IMR-90 (cell line): Measurements from ENCODE around the gene NEK8. TPM values are rescaled to one million over a fixed set of nuclear protein-coding genes. Genes with fewer than 3 reads are reported as not detected.

Source experiments
- ATAC-seq: fragments of 200-7000 bp; cut with Tn5 transposase; 2 replicates; pipeline ENCODE4 v1.9.1; 2020; ENCODE audit warnings: low read depth, mild to moderate bottlenecking, moderate library complexity
- BruUV-seq: library from RNA; stranded (reverse); fragments of 400-500 nt; replicated peaks from 2 replicates; lab custom pipeline; 2021; lab: Mats Ljungman, UMichigan
- CTCF ChIA-PET: fragments of 300-600 bp; formaldehyde crosslinking; extraction: SDS; loops from one replicate; lab custom pipeline; 2021; ENCODE audit warnings: antibody characterized with exemption; lab: Yijun Ruan, JAX
- POLR2A ChIA-PET: fragments of 300-600 bp; sonication (Branson Sonifier 250); formaldehyde crosslinking; loops from one replicate; lab custom pipeline; 2022; ENCODE audit warnings: antibody characterized with exemption; ENCODE audit not compliant: unreplicated experiment; lab: Charles Lee
- DNase-seq: peaks from one replicate; pipeline ENCODE4 v3.0.0; 2013
- H2AFZ ChIP-seq: replicated peaks from 2 replicates; pipeline ENCODE3; 2013; ENCODE audit warnings: low read length, mild to moderate bottlenecking; ENCODE audit not compliant: poor library complexity
- H2AK5ac ChIP-seq: 2 replicates; pipeline ENCODE4 v1.6.1; 2013; ENCODE audit warnings: low read depth, low read length, inconsistent platforms
- H2AK9ac ChIP-seq: replicated peaks from 2 replicates; pipeline ENCODE3; 2013; ENCODE audit warnings: mild to moderate bottlenecking, low read depth, low read length, moderate library complexity; ENCODE audit not compliant: poor library complexity
- H2BK120ac ChIP-seq: 2 replicates; pipeline ENCODE4 v1.6.1; 2013; ENCODE audit warnings: low read depth, low read length, inconsistent platforms
- H2BK15ac ChIP-seq: 3 replicates; pipeline ENCODE4 v1.6.1; 2013; ENCODE audit warnings: low read depth, low read length, inconsistent platforms
- H2BK20ac ChIP-seq: 2 replicates; pipeline ENCODE4 v1.6.1; 2013; ENCODE audit warnings: low read depth, mild to moderate bottlenecking, inconsistent platforms, low read length, moderate library complexity
- H2BK5ac ChIP-seq: 2 replicates; pipeline ENCODE4 v1.6.1; 2013; ENCODE audit warnings: mild to moderate bottlenecking, low read depth, low read length, inconsistent platforms; ENCODE audit not compliant: poor library complexity, severe bottlenecking
- H3K14ac ChIP-seq: replicated peaks from 2 replicates; pipeline ENCODE4 v1.6.1; 2013; ENCODE audit warnings: low read depth, low read length, inconsistent platforms
- H3K18ac ChIP-seq: 2 replicates; pipeline ENCODE4 v1.6.1; 2013; ENCODE audit warnings: low read depth, low read length, control low read depth
- H3K23ac ChIP-seq: 2 replicates; pipeline ENCODE4 v1.6.1; 2013; ENCODE audit warnings: low read depth, low read length, inconsistent platforms
- H3K27ac ChIP-seq: 2 replicates; pipeline ENCODE4 v1.5.1; 2013; ENCODE audit warnings: mild to moderate bottlenecking, control low read depth, low read length; ENCODE audit not compliant: insufficient read depth
- H3K27me3 ChIP-seq: 2 replicates; pipeline ENCODE4 v1.6.1; 2013; ENCODE audit warnings: low read length; ENCODE audit not compliant: control insufficient read depth, insufficient read depth
- H3K36me3 ChIP-seq: 2 replicates; pipeline ENCODE4 v1.6.1; 2013; ENCODE audit warnings: low read length, mixed read lengths; ENCODE audit not compliant: control insufficient read depth, insufficient read depth
- H3K4ac ChIP-seq: 2 replicates; pipeline ENCODE4 v1.6.1; 2013; ENCODE audit warnings: low read depth, low read length, inconsistent platforms
- H3K4me1 ChIP-seq: 2 replicates; pipeline ENCODE4 v1.6.1; 2013; ENCODE audit warnings: low read length, mixed read lengths; ENCODE audit not compliant: control insufficient read depth, insufficient read depth
- H3K4me2 ChIP-seq: 2 replicates; pipeline ENCODE4 v1.6.1; 2013; ENCODE audit warnings: low read depth, mild to moderate bottlenecking, control low read depth, low read length, moderate library complexity
- H3K4me3 ChIP-seq: 2 replicates; pipeline ENCODE4 v1.5.1; 2013; ENCODE audit warnings: low read depth, mild to moderate bottlenecking, control low read depth, low read length, moderate library complexity; ENCODE audit not compliant: insufficient read depth
- H3K56ac ChIP-seq: 2 replicates; pipeline ENCODE4 v1.6.1; 2013; ENCODE audit warnings: low read length, inconsistent platforms; ENCODE audit not compliant: insufficient read depth; ENCODE audit errors: extremely low read depth
- H3K79me1 ChIP-seq, 2 experiments: 2 replicates each; pipeline ENCODE4 v1.6.1; 2013; ENCODE audit warnings: low read length in 2 of 2, inconsistent platforms in 1 of 2, low read depth in 1 of 2
- H3K9ac ChIP-seq: 2 replicates; pipeline ENCODE4 v1.6.1; 2013; ENCODE audit warnings: low read depth, low read length, control low read depth
- H3K9me1 ChIP-seq: 2 replicates; pipeline ENCODE4 v1.6.1; 2013; ENCODE audit warnings: low read length, inconsistent platforms; ENCODE audit not compliant: insufficient read depth
- H3K9me3 ChIP-seq: 2 replicates; pipeline ENCODE4 v1.6.1; 2013; ENCODE audit warnings: low read length; ENCODE audit not compliant: control insufficient read depth, insufficient read depth
- H4K20me1 ChIP-seq: 2 replicates; pipeline ENCODE4 v1.6.1; 2013; ENCODE audit warnings: low read length, inconsistent platforms; ENCODE audit not compliant: insufficient read depth
- H4K5ac ChIP-seq: 2 replicates; pipeline ENCODE4 v1.6.1; 2013; ENCODE audit warnings: mild to moderate bottlenecking, low read depth, low read length, control low read depth
- H4K8ac ChIP-seq, 2 experiments: 2 replicates each; pipeline ENCODE4 v1.6.1; 2013; ENCODE audit warnings: low read depth in 2 of 2, low read length in 2 of 2, control low read depth in 1 of 2, inconsistent platforms in 1 of 2
- H4K91ac ChIP-seq: 2 replicates; pipeline ENCODE4 v1.6.1; 2013; ENCODE audit warnings: low read depth, low read length, inconsistent platforms; ENCODE audit not compliant: insufficient read depth
- BHLHE40 ChIP-seq: fragments of 150-350 bp; IDR thresholded peaks from 2 replicates; pipeline ENCODE4 v1.6.1; 2016; ENCODE audit warnings: mild to moderate bottlenecking, low read depth, low read length
- CEBPB ChIP-seq: IDR thresholded peaks from 2 replicates; pipeline ENCODE4 v1.6.1; 2012; ENCODE audit warnings: low read depth, low read length, improper control_type of control experiment
- CHD1 ChIP-seq: IDR thresholded peaks from 2 replicates; pipeline ENCODE4 v1.6.1; 2012; ENCODE audit warnings: low read depth, low read length, improper control_type of control experiment
- CTCF ChIP-seq: conservative IDR thresholded peaks from 2 replicates; pipeline ENCODE4 v1.5.1; 2012; ENCODE audit warnings: mild to moderate bottlenecking, low read depth, low read length, improper control_type of control experiment
- ELK1 ChIP-seq: fragments of 150-350 bp; IDR thresholded peaks from 2 replicates; pipeline ENCODE4 v1.6.1; 2016; ENCODE audit warnings: low read depth, mild to moderate bottlenecking, low read length, moderate library complexity, borderline replicate concordance
- FOS ChIP-seq: fragments of 150-350 bp; IDR thresholded peaks from 2 replicates; pipeline ENCODE4 v1.6.1; 2016; ENCODE audit warnings: low read depth, low read length
- MAFK ChIP-seq: IDR thresholded peaks from 2 replicates; pipeline ENCODE4 v1.6.1; 2012; ENCODE audit warnings: low read depth, low read length, improper control_type of control experiment
- MAZ ChIP-seq: IDR thresholded peaks from 2 replicates; pipeline ENCODE4 v1.6.1; 2012; ENCODE audit warnings: low read depth, mild to moderate bottlenecking, low read length, improper control_type of control experiment, moderate library complexity, borderline replicate concordance
- MXI1 ChIP-seq: IDR thresholded peaks from 2 replicates; pipeline ENCODE4 v1.6.1; 2012; ENCODE audit warnings: low read depth, mild to moderate bottlenecking, low read length, moderate library complexity, borderline replicate concordance
- NFE2L2 ChIP-seq: fragments of 150-350 bp; IDR thresholded peaks from 2 replicates; pipeline ENCODE4 v1.6.1; 2016; ENCODE audit warnings: low read depth, mild to moderate bottlenecking, low read length
- POLR2A ChIP-seq: IDR thresholded peaks from 2 replicates; pipeline ENCODE4 v1.6.1; 2012; ENCODE audit warnings: mild to moderate bottlenecking, low read depth, low read length
- RAD21 ChIP-seq: IDR thresholded peaks from 2 replicates; pipeline ENCODE4 v1.6.1; 2012; ENCODE audit warnings: low read length, improper control_type of control experiment
- RCOR1 ChIP-seq: IDR thresholded peaks from 2 replicates; pipeline ENCODE4 v1.6.1; 2012; ENCODE audit warnings: mild to moderate bottlenecking, low read length, improper control_type of control experiment; ENCODE audit not compliant: insufficient replicate concordance
- RFX5 ChIP-seq: IDR thresholded peaks from 2 replicates; pipeline ENCODE4 v1.8.0; 2012; ENCODE audit warnings: low read depth, mild to moderate bottlenecking, low read length, moderate library complexity
- SMC3 ChIP-seq: fragments of 150-350 bp; IDR thresholded peaks from 2 replicates; pipeline ENCODE4 v1.6.1; 2016; ENCODE audit warnings: low read depth, mild to moderate bottlenecking, antibody characterized with exemption, low read length, moderate library complexity
- USF2 ChIP-seq: fragments of 150-350 bp; IDR thresholded peaks from 2 replicates; pipeline ENCODE4 v1.6.1; 2017; ENCODE audit warnings: mild to moderate bottlenecking, antibody characterized with exemption, low read length, low read depth
- WGBS, 2 experiments: methylation state at CpG; one replicate each; pipeline versions ENCODE4 v1.1.5 to v1.1.7; 2013; ENCODE audit warnings: missing lambda C conversion rate in 2 of 2; ENCODE audit not compliant: insufficient read length in 1 of 2; ENCODE audit errors: extremely low coverage in 2 of 2; 5-methylcytosine and 5-hydroxymethylcytosine counted together
- dilution Hi-C: fragments of 300-500 bp; cut with HindIII; formaldehyde crosslinking; loops from one replicate; pipeline ENCODE4 v1.14.3; 2018; ENCODE audit warnings: low sequenced_read_pairs; ENCODE audit not compliant: unreplicated experiment
- in situ Hi-C: fragments of 300-500 bp; cut with MboI; formaldehyde crosslinking; loops from 3 replicates; pipeline ENCODE4 v1.14.3; 2019; ENCODE audit warnings: low sequenced_read_pairs, inconsistent platforms, mixed read lengths
- intact Hi-C: fragments of 100-400 bp; cut with micrococcal nuclease; formaldehyde crosslinking; loops from 2 replicates; pipeline ENCODE4 v1.10.0; 2022
- polyA plus RNA-seq, 3 experiments: library from polyadenylated mRNA; depleted of rRNA; stranded (reverse); fragments of >200 nt; gene quantifications; 2 replicates each; pipeline ENCODE4 v1.2.3, GENCODE V29; 2012; ENCODE audit warnings: low replicate concordance in 1 of 3
- total RNA-seq: library from RNA; depleted of rRNA; stranded (reverse); fragments of >200 nt; gene quantifications from 2 replicates; pipeline ENCODE4 v1.2.3, GENCODE V29; 2012

Gene NEK8
- total and polyA plus RNA-seq, 2 of the 4 experiments (the other 2 are of a cell fraction): 4.6 to 5.2 TPM

- DNase-seq (no peak), ATAC-seq (no peak)
- Histone ChIP-seq H2AK5ac (no peak overlapping the region), H2BK15ac (no peak overlapping the region), H2AK9ac (no peak overlapping the region), H3K14ac (no peak overlapping the region), H3K18ac (no peak overlapping the region), H4K8ac (no peak overlapping the region), H3K4me2 (no peak overlapping the region), H2BK5ac (no peak overlapping the region), H3K4me1 (peaks cover 6% of the 10 kb centered on the region), H4K20me1 (no peaks in the 10 kb centered on the region), H3K27me3 (no peaks in the 10 kb centered on the region), H3K27ac (no peak overlapping the region), H2AFZ (no peak overlapping the region), H2BK20ac (no peak overlapping the region), H2BK120ac (no peak overlapping the region), H3K79me1 (peaks cover 6 to 13% of the 10 kb centered on the region in 2 experiments; a peak in 3 of 4 replicates), H4K5ac (no peak overlapping the region), H3K23ac (no peak overlapping the region), H3K9me1 (peaks cover 8% of the 10 kb centered on the region), H3K9me3 (no peaks in the 10 kb centered on the region), H3K4me3 (no peak overlapping the region), H3K56ac (no peak overlapping the region), H3K9ac (no peak overlapping the region), H3K4ac (no peak overlapping the region), H4K91ac (no peak overlapping the region), H3K36me3 (peaks cover 35% of the 10 kb centered on the region)
- CTCF ChIA-PET: no interaction called here
- BruUV-seq: no TSS peak
- POLR2A ChIA-PET: no interaction called here
- TF ChIP-seq MXI1 (no peak), RFX5 (no peak), POLR2A (no peak), CEBPB (no peak), RAD21 (no peak), MAZ (no peak), CTCF (no peak), USF2 (no peak), FOS (no peak), BHLHE40 (no peak), RCOR1 (no peak), NFE2L2 (no peak), SMC3 (no peak), ELK1 (no peak), MAFK (no peak), CHD1 (no peak)
- dilution Hi-C loops: no loop called here
- intact Hi-C loops: no loop called here
- WGBS, 2 experiments: 100% methylated on average over 1 of the region's 2 CpGs; no CpG with 5 or more reads in 1 of the 2 experiments
- in situ Hi-C loops: no loop called here
Observed at GRCh38 chr17:28707339-28707720, 21.3 kb upstream of the NEK8 start.
